Ishikawa (cell line): ENCODE measurements around the gene EHD4.

ENCODE experiments used
- CEBPB ChIP-seq: IDR thresholded peaks from 2 replicates; pipeline ENCODE4 v1.6.1; 2012
- CREB1 ChIP-seq: IDR thresholded peaks from 2 replicates; pipeline ENCODE4 v1.6.1; 2012; ENCODE audit warnings: low read depth
- EGR1 ChIP-seq: IDR thresholded peaks from 2 replicates; pipeline ENCODE4 v1.6.1; 2012
- EP300 ChIP-seq: IDR thresholded peaks from 2 replicates; pipeline ENCODE4 v1.6.1; 2012; ENCODE audit warnings: borderline replicate concordance
- FOXM1 ChIP-seq: IDR thresholded peaks from 2 replicates; pipeline ENCODE4 v1.6.1; 2012; ENCODE audit warnings: low read depth, borderline replicate concordance
- NFIC ChIP-seq: IDR thresholded peaks from 2 replicates; pipeline ENCODE4 v1.6.1; 2012
- RAD21 ChIP-seq: IDR thresholded peaks from 2 replicates; pipeline ENCODE4 v1.6.1; 2012; ENCODE audit warnings: low read depth
- TAF1 ChIP-seq: IDR thresholded peaks from 2 replicates; pipeline ENCODE4 v1.6.1; 2012; ENCODE audit warnings: low read depth, mild to moderate bottlenecking
- TCF12 ChIP-seq: IDR thresholded peaks from 2 replicates; pipeline ENCODE4 v1.6.1; 2012; ENCODE audit warnings: low read depth
- TEAD4 ChIP-seq: IDR thresholded peaks from 2 replicates; pipeline ENCODE4 v1.6.1; 2012
- YY1 ChIP-seq: IDR thresholded peaks from 2 replicates; pipeline ENCODE4 v1.6.1; 2012; ENCODE audit warnings: low read depth
- ZBTB7A ChIP-seq: IDR thresholded peaks from 2 replicates; pipeline ENCODE4 v1.6.1; 2012; ENCODE audit warnings: low read depth
- TF ChIP-seq, protein P1 (sequence below): IDR thresholded peaks from 2 replicates; pipeline ENCODE4 v1.6.1; 2012
- TF ChIP-seq, protein P2 (sequence below): IDR thresholded peaks from 2 replicates; pipeline ENCODE4 v1.6.1; 2012; ENCODE audit warnings: low read depth, mild to moderate bottlenecking
- TF ChIP-seq, protein P3 (sequence below): IDR thresholded peaks from 2 replicates; pipeline ENCODE4 v1.6.1; 2012

Gene EHD4

DNA sequence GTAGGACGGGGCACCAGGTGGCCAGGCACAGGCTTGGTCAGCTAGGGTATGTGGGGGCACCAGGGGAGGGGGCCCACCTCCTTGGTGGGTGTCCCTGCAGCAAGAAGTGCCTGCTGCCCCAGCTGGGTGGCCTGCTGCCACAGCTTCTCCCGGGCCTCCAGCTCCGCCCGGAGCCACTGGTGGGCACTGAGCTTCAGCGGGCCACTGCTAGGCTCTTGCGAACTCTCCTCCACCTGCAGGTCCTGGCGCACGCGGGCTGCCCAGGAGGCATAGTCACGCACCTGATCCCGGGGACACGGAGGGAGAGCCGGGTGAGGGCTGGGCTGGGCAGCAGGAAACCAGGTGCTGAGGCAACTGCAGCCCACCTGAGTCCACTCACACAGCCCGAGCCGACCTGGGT lies 104.0 kb downstream of the EHD4 start:
- TF ChIP-seq EGR1 (no peak), FOXM1 (no peak), NFIC (no peak), CEBPB (no peak), CREB1 (no peak)
- TF ChIP-seq, protein P1, sequence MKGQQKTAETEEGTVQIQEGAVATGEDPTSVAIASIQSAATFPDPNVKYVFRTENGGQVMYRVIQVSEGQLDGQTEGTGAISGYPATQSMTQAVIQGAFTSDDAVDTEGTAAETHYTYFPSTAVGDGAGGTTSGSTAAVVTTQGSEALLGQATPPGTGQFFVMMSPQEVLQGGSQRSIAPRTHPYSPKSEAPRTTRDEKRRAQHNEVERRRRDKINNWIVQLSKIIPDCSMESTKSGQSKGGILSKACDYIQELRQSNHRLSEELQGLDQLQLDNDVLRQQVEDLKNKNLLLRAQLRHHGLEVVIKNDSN, result no peak

DNA sequence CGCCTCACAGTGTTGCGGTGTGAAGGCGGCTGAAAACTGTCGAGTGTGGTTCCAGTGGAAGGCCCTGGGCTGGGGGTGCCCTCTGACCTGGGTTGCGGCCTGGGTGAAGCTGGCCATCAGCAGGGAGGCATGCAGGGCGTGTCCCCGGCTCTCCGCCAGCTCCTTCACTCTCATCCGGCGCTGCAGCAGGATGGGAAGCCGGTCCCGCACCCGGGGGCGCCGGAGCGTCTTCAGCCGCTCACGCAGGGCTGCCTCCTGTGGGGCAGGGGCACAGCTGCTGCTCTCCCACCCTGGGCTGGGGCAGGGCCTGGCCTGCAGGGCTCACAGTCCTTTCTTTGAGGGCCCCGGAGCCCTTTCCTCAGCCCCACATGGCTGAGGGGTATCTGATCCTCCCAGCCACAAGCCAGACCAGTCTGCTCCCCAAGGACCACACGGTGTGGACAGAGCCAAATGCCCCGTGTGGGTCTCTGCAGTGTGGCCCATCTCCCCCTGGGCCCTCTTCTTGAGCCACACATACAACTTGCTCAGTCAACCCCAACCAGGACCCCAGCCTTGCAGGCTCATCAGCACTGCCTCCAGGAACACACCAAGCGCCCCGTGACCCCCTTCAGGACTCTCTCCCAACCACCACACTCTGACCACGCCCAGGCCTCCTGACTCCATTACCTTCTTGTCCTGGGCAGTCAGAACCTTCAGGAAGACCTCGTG lies 105.3 kb downstream of the EHD4 start:
- TF ChIP-seq, protein P2, sequence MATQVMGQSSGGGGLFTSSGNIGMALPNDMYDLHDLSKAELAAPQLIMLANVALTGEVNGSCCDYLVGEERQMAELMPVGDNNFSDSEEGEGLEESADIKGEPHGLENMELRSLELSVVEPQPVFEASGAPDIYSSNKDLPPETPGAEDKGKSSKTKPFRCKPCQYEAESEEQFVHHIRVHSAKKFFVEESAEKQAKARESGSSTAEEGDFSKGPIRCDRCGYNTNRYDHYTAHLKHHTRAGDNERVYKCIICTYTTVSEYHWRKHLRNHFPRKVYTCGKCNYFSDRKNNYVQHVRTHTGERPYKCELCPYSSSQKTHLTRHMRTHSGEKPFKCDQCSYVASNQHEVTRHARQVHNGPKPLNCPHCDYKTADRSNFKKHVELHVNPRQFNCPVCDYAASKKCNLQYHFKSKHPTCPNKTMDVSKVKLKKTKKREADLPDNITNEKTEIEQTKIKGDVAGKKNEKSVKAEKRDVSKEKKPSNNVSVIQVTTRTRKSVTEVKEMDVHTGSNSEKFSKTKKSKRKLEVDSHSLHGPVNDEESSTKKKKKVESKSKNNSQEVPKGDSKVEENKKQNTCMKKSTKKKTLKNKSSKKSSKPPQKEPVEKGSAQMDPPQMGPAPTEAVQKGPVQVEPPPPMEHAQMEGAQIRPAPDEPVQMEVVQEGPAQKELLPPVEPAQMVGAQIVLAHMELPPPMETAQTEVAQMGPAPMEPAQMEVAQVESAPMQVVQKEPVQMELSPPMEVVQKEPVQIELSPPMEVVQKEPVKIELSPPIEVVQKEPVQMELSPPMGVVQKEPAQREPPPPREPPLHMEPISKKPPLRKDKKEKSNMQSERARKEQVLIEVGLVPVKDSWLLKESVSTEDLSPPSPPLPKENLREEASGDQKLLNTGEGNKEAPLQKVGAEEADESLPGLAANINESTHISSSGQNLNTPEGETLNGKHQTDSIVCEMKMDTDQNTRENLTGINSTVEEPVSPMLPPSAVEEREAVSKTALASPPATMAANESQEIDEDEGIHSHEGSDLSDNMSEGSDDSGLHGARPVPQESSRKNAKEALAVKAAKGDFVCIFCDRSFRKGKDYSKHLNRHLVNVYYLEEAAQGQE, result peak; percentile 32; the same call in 1 of the 2 replicates
- TF ChIP-seq NFIC, result no peak

DNA sequence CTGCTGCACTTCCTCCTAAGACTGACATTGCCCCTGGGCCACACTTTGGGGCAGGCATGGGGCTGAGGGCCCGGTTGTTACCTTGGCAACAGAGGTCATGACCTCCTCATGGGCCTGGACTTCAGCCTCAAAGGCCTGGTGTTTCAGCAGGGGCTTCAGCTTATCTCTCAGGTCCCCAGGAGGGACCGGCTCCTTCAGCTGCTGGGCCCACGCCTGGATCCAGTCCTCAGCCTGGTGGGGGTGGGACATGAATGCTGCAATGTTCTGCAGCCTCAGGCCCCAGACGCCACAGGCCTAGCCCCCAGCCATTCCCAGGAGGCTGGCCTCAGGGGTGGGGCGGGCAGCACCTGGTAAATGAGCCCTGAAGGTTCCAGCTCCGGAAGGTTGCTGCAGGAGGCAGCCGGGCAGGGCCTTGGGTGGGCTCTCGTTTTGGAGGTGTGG lies 106.1 kb downstream of the EHD4 start:
- no peak for TF ChIP-seq NFIC
- TF ChIP-seq, protein P3, sequence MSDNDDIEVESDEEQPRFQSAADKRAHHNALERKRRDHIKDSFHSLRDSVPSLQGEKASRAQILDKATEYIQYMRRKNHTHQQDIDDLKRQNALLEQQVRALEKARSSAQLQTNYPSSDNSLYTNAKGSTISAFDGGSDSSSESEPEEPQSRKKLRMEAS, result no peak
- TF ChIP-seq CEBPB, result no peak
- TF ChIP-seq TAF1, result no peak
- no peak for TF ChIP-seq TCF12

DNA sequence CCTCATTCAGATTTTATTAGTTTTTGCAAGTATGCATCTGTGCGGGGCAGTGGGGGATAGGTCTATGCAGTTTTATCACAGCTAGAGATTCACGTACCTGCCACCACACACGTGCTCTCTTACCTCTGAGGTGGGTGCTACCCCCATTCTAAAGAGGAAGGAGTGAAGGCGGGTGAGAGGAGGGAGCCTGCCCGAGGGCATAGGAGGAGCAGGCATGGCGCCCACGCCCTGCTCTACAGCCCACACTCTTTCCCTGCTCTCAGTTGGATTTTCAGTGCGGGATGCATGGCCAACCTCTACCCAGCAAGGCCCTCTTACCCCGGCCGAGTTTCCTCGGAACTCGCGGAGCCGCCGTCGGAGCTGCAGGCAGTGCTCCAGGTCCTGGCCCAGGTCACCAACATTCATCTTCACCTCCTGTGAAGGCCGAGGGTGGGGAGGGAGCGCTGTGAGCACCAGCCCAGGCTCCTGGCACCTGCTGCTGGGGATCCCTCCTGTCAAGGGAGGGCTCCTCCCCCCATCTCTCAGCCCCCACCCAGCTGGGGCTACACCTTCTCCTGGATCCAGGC lies 106.8 kb downstream of the EHD4 start:
- TF ChIP-seq TAF1 (no peak), CREB1 (no peak), TEAD4 (no peak), EGR1 (no peak), FOXM1 (no peak), YY1 (no peak), CEBPB (no peak), TCF12 (no peak), NFIC (no peak), EP300 (no peak), RAD21 (no peak), ZBTB7A (no peak)
- TF ChIP-seq, protein P2, result no peak
- TF ChIP-seq, protein P3, result no peak
- TF ChIP-seq, protein P1, result no peak

DNA sequence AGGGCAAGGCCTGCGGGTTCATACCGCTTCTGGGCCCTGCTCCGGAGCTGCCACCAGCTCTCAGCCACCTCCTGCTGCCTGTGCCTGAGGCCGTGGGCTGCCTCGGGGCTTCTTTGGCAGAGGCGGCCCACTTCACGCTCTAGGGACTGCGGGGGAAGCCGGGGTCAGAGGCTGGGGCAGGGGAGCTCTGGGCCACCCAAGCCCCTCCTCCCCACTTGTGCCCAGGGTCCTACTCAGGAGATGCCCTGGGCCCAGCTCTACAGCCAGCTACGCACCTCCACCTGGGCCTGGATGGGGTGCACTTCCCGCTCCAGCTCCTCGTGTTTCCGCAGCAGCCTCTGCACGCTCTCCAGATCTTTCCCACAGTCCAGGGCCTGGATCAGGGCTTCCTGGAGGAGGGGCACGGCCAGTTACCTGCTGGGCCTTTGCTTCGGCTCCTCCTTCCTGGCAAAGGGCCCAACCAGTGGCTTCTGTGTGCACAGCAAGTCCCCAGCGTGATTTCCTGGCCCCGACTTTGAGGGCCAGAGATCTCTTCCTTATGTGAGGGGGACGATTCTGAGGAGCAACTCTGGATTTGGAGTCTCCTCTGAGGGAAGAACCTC lies 109.7 kb downstream of the EHD4 start:
- TF ChIP-seq CREB1 (no peak), ZBTB7A (no peak), TAF1 (no peak), TEAD4 (no peak), CEBPB (no peak), YY1 (no peak), FOXM1 (no peak), EGR1 (no peak), EP300 (peak; percentile 48; the same call in 1 of the 2 replicates), NFIC (peak; percentile 85), RAD21 (peak; percentile 17; the same call in 1 of the 2 replicates), TCF12 (peak; percentile 68)
- TF ChIP-seq, protein P3, result peak; percentile 98
- TF ChIP-seq, protein P2, result no peak
- TF ChIP-seq, protein P1, result no peak
